Sigmoid colon (tissue), 4 donors: ENCODE data around the gene OR2F1.

Experiments used
- CTCF ChIP-seq, 4 experiments: fragments of 450-650 bp in 3 of 4; fragments of 200-600 bp in 1 of 4; IDR thresholded peaks; one replicate each; pipeline ENCODE4 v1.5.1; 2016 to 2019; ENCODE audit warnings: antibody characterized with exemption in 4 of 4, mild to moderate bottlenecking in 3 of 4, moderate library complexity in 2 of 4
- EP300 ChIP-seq, 4 donors: sonication (generic); formaldehyde crosslinking; IDR thresholded peaks; one replicate each; pipeline ENCODE4 v1.6.1; 2017; ENCODE audit warnings: antibody characterized with exemption in 4 of 4
- POLR2A ChIP-seq, 2 donors: fragments of 450-650 bp; IDR thresholded peaks; one replicate each; pipeline ENCODE4 v1.6.1; 2016; ENCODE audit warnings: antibody characterized with exemption in 2 of 2, mild to moderate bottlenecking in 2 of 2, moderate library complexity in 2 of 2
- POLR2AphosphoS5 ChIP-seq, 4 donors: sonication (generic); formaldehyde crosslinking; IDR thresholded peaks; one replicate each; pipeline ENCODE4 v1.6.1; 2017; ENCODE audit warnings: antibody characterized with exemption in 4 of 4

DNA sequence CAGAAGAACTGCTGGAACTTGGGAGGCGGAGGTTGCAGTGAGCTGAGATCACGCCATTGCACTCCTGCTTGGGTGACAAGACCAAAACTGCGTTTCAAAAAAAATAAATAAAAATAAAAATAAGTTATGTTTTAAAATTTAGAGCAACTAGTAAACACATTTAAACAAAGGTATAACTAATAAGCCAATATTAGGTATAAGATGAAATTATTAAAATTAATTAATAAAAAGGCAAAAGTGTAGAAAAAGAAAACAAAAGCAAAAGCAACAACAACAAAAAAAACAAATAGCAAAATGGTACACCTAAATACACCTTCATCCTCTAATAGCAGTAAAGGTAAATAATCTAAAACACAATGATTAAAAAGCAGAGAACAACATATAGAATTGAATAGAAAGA is 39.3 kb downstream of the OR2F1 start:
- TF ChIP-seq CTCF (IDR thresholded peaks at IDR 0.05) (no peak), EP300 (IDR thresholded peaks at IDR 0.05) (no peak), POLR2AphosphoS5 (IDR thresholded peaks at IDR 0.05) (no peak), POLR2A (IDR thresholded peaks at IDR 0.05) (no peak)
